Esophagus muscularis mucosa (tissue), 4 donors: ENCODE results near the gene DIAPH3.

Source experiments
- CTCF ChIP-seq, 3 experiments: fragments of 200-600 bp in 2 of 3; fragments of 450-650 bp in 1 of 3; sonication (generic) in 2 of 3; IDR thresholded peaks; one replicate each; pipeline ENCODE4 v1.5.1; 2017 to 2019; ENCODE audit warnings: antibody characterized with exemption in 3 of 3, mild to moderate bottlenecking in 2 of 3, moderate library complexity in 1 of 3
- EP300 ChIP-seq: sonication (generic); formaldehyde crosslinking; IDR thresholded peaks from one replicate; pipeline ENCODE4 v1.6.1; 2017; ENCODE audit warnings: antibody characterized with exemption
- POLR2A ChIP-seq: fragments of 450-650 bp; IDR thresholded peaks from one replicate; pipeline ENCODE4 v1.6.1; 2017; ENCODE audit warnings: antibody characterized with exemption, moderate library complexity, mild to moderate bottlenecking, low read depth
- POLR2AphosphoS5 ChIP-seq, 2 donors: sonication (generic); formaldehyde crosslinking; IDR thresholded peaks; one replicate each; pipeline ENCODE4 v1.6.1; 2017; ENCODE audit warnings: antibody characterized with exemption in 2 of 2

- TF ChIP-seq CTCF (IDR thresholded peaks at IDR 0.05) (no peak), EP300 (no peak), POLR2A (no peak), POLR2AphosphoS5 (IDR thresholded peaks at IDR 0.05) (no peak)
These were observed 72.2 kb downstream of the DIAPH3 start for GRCh38 chr13:60091573-60091972.
